ENCODE data around the gene TMEM109.

DNA sequence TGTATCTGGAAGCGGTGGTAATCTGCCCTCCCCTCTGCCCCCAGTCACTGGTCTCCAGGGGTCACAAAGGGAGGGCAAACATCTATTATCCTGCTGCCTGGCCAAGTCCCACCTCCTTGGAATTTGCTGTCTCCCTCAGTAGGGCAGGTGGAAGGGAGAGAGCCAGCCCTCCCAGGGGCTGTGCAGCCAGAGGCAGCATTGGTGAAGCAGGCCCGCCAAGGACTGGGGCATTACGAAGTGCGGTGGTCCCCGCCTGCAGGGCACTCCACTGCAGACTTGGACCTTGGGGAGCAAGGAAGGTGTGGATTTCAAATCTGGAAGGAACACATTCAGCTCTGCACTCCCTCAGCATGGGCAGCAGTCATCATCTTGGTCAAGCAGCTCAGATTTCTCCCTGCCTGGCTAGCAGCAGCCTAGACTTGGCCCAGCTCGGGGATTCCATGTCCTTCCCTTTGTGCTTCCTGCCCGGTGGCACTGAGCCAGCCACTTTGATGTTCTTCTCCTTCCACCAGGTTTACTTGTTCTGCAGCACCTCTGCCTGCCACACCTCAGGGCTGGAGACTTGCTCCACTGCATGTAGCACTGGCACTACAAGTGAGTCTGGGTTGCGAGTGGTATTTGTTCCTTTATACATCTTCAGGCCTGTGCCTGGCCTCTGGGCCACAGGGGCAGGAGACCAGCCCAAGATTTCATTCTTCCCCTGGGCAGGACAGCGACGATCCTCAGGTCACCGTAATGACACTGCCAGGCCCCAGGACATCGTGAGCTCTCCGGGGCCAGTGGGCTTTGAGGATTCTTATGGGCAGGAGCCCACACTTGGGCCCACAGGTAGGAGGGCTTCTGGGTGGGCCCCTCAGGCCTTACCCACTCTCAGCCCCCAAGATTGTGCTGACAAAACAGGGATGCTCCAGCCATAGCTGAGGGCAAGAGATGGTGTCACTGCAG is 39.3 kb upstream of the TMEM109 start:
- TF ChIP-seq, protein P1, sequence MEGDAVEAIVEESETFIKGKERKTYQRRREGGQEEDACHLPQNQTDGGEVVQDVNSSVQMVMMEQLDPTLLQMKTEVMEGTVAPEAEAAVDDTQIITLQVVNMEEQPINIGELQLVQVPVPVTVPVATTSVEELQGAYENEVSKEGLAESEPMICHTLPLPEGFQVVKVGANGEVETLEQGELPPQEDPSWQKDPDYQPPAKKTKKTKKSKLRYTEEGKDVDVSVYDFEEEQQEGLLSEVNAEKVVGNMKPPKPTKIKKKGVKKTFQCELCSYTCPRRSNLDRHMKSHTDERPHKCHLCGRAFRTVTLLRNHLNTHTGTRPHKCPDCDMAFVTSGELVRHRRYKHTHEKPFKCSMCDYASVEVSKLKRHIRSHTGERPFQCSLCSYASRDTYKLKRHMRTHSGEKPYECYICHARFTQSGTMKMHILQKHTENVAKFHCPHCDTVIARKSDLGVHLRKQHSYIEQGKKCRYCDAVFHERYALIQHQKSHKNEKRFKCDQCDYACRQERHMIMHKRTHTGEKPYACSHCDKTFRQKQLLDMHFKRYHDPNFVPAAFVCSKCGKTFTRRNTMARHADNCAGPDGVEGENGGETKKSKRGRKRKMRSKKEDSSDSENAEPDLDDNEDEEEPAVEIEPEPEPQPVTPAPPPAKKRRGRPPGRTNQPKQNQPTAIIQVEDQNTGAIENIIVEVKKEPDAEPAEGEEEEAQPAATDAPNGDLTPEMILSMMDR (IDR thresholded peaks at IDR 0.05): no peak
- TF ChIP-seq POLR2AphosphoS5 (IDR thresholded peaks at IDR 0.05; ENCODE audit: insufficient read depth in 1 of 2, low read depth in 1 of 2) (no peak), POLR2A (IDR thresholded peaks at IDR 0.05) (no peak)
